Smooth muscle cell (in vitro differentiated cells): ENCODE results near the gene WDR45B. TPM values are rescaled to one million over a fixed set of nuclear protein-coding genes. Genes with fewer than 3 reads are reported as not detected.

Source experiments
- DNase-seq: peaks from one replicate; lab custom pipeline; 2025; ENCODE audit not compliant: unreplicated experiment; lab: John Stamatoyannopoulos, UW
- H2AFZ ChIP-seq: fragments of 200-600 bp; sonication (generic); 2 replicates; pipeline ENCODE4 v1.6.0; 2016; ENCODE audit warnings: antibody characterized with exemption, low read depth, mild to moderate bottlenecking
- H3F3A ChIP-seq: fragments of 200-600 bp; sonication (generic); 2 replicates; pipeline ENCODE4 v1.6.0; 2017; ENCODE audit warnings: antibody characterized with exemption, low read depth
- H3K27ac ChIP-seq: fragments of 200-600 bp; sonication (generic); 2 replicates; pipeline ENCODE4 v1.5.1; 2016; ENCODE audit warnings: low read depth, mild to moderate bottlenecking
- H3K27me3 ChIP-seq: fragments of 200-600 bp; sonication (generic); 2 replicates; pipeline ENCODE4 v1.6.1; 2016; ENCODE audit warnings: low read depth, mild to moderate bottlenecking
- H3K36me3 ChIP-seq: fragments of 200-600 bp; sonication (generic); 2 replicates; pipeline ENCODE4 v1.5.1; 2016; ENCODE audit warnings: low read depth
- H3K4me1 ChIP-seq: fragments of 200-600 bp; sonication (generic); 2 replicates; pipeline ENCODE4 v1.5.1; 2016; ENCODE audit warnings: low read depth
- H3K4me2 ChIP-seq: fragments of 200-600 bp; sonication (generic); 2 replicates; pipeline ENCODE4 v1.6.0; 2016; ENCODE audit warnings: mild to moderate bottlenecking
- H3K4me3 ChIP-seq: fragments of 200-600 bp; sonication (generic); 2 replicates; pipeline ENCODE4 v1.5.1; 2016; ENCODE audit warnings: mild to moderate bottlenecking
- H3K79me2 ChIP-seq: fragments of 200-600 bp; sonication (generic); 2 replicates; pipeline ENCODE4 v1.6.0; 2016; ENCODE audit warnings: low read depth, mild to moderate bottlenecking
- H3K9ac ChIP-seq: fragments of 200-600 bp; sonication (generic); 2 replicates; pipeline ENCODE4 v1.6.0; 2016; ENCODE audit warnings: low read depth
- H3K9me3 ChIP-seq: fragments of 200-600 bp; sonication (generic); replicated peaks from 2 replicates; pipeline ENCODE4 v1.5.1; 2016; ENCODE audit warnings: low read depth
- H4K20me1 ChIP-seq: fragments of 200-600 bp; sonication (generic); 2 replicates; pipeline ENCODE4 v1.6.0; 2016; ENCODE audit warnings: low read depth
- CTCF ChIP-seq: fragments of 200-600 bp; sonication (generic); IDR thresholded peaks from 2 replicates; pipeline ENCODE4 v1.5.1; 2017; ENCODE audit warnings: borderline replicate concordance, mild to moderate bottlenecking, antibody characterized with exemption; ENCODE audit not compliant: insufficient read depth, poor library complexity, severe bottlenecking
- WGBS: methylation state at CpG from one replicate; pipeline ENCODE4 v1.1.7; 2016; ENCODE audit warnings: low lambda C conversion rate; 5-methylcytosine and 5-hydroxymethylcytosine counted together
- polyA plus RNA-seq: library from polyadenylated mRNA; unstranded; fragments of >200 nt; fragmentation: Nextera tagmentation; extraction: Ambion mirVana; gene quantifications from 2 replicates; pipeline ENCODE4 v1.2.1, GENCODE V29; 2016
- total RNA-seq: library from RNA; depleted of rRNA; stranded (reverse); fragments of >200 nt; gene quantifications from 2 replicates; pipeline ENCODE4 v1.2.3, GENCODE V29; 2014

Gene WDR45B
- total and polyA plus RNA-seq, 2 experiments from 2014 or later: 73.0 to 94.6 TPM

- Histone ChIP-seq H3F3A (peaks cover 6% of the 10 kb centered on the region), H3K4me1 (no peaks in the 10 kb centered on the region), H3K4me3 (no peak overlapping the region), H3K9ac (no peak overlapping the region), H3K79me2 (no peaks in the 10 kb centered on the region), H3K4me2 (no peak overlapping the region), H4K20me1 (peaks cover 24% of the 10 kb centered on the region), H3K27me3 (no peaks in the 10 kb centered on the region), H2AFZ (no peak overlapping the region), H3K36me3 (peaks cover 5% of the 10 kb centered on the region), H3K27ac (no peak overlapping the region), H3K9me3 (no peaks in the 10 kb centered on the region)
- DNase-seq: no peak
- TF ChIP-seq CTCF: no peak
- WGBS: 99% methylated on average over 24 of the region's 24 CpGs
Observed at GRCh38 chr17:82601447-82602000, 46.7 kb downstream of the WDR45B start.

- Histone ChIP-seq H3F3A (peaks cover 6% of the 10 kb centered on the region), H3K36me3 (peaks cover 5% of the 10 kb centered on the region), H4K20me1 (peaks cover 24% of the 10 kb centered on the region), H3K27me3 (no peaks in the 10 kb centered on the region), H3K9ac (no peak overlapping the region), H2AFZ (no peak overlapping the region), H3K4me2 (no peak overlapping the region), H3K4me1 (no peaks in the 10 kb centered on the region), H3K79me2 (no peaks in the 10 kb centered on the region), H3K27ac (no peak overlapping the region), H3K9me3 (no peaks in the 10 kb centered on the region), H3K4me3 (no peak overlapping the region)
- no peak for DNase-seq
- no peak for TF ChIP-seq CTCF
- WGBS: 97% methylated on average over 37 of the region's 37 CpGs
Observed at GRCh38 chr17:82600731-82601446, 47.4 kb downstream of the WDR45B start.

- Histone ChIP-seq H3K27ac (no peak overlapping the region), H3K9ac (no peak overlapping the region), H3K9me3 (no peaks in the 10 kb centered on the region), H3K27me3 (no peaks in the 10 kb centered on the region), H2AFZ (no peak overlapping the region), H3K4me2 (no peak overlapping the region), H3K79me2 (peaks cover 3% of the 10 kb centered on the region), H3K36me3 (peaks cover 5% of the 10 kb centered on the region), H4K20me1 (peaks cover 24% of the 10 kb centered on the region), H3K4me3 (no peak overlapping the region), H3F3A (peaks cover 6% of the 10 kb centered on the region), H3K4me1 (no peaks in the 10 kb centered on the region)
- no peak for TF ChIP-seq CTCF
- no peak for DNase-seq
- whole genome bisulfite sequencing: 95% methylated on average over 26 of the region's 26 CpGs
Observed at GRCh38 chr17:82599674-82600661, 48.3 kb downstream of the WDR45B start.
